ENCODE data around the gene PTPRN2.

DNA sequence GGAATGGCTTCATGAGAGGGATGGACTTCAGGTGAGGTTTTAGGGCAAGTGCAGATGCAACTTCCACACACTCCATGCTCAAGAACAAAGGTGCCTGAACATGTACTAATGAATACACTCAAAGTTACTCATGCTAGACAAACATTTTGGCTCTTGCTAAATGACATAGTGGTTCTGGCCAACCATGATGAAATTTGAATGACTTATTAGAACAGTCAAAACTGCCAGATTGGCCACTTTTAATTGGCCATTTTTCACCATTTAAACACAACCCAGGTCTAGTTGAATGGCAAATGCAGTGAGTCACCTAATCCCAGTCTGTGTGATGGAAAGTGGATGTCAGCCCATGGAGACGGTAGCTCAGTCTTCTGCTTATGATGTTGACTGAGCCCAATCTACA is 4.9 kb upstream of the PTPRN2 start:
- TF ChIP-seq EP300 (IDR thresholded peaks at IDR 0.05): no peak
- TF ChIP-seq, protein P1, sequence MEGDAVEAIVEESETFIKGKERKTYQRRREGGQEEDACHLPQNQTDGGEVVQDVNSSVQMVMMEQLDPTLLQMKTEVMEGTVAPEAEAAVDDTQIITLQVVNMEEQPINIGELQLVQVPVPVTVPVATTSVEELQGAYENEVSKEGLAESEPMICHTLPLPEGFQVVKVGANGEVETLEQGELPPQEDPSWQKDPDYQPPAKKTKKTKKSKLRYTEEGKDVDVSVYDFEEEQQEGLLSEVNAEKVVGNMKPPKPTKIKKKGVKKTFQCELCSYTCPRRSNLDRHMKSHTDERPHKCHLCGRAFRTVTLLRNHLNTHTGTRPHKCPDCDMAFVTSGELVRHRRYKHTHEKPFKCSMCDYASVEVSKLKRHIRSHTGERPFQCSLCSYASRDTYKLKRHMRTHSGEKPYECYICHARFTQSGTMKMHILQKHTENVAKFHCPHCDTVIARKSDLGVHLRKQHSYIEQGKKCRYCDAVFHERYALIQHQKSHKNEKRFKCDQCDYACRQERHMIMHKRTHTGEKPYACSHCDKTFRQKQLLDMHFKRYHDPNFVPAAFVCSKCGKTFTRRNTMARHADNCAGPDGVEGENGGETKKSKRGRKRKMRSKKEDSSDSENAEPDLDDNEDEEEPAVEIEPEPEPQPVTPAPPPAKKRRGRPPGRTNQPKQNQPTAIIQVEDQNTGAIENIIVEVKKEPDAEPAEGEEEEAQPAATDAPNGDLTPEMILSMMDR (IDR thresholded peaks at IDR 0.05): no peak
